IPS-NIHi7 (cell line): ENCODE data around the gene ZNF317.
A peak's percentile ranks its signal among the peaks of the same experiment; 100 is the strongest.

ENCODE experiments used
- DNase-seq: peaks from one replicate; pipeline ENCODE4 v3.0.0; 2012; ENCODE audit warnings: mixed read lengths; ENCODE audit errors: extremely low spot score

Gene ZNF317

DNA sequence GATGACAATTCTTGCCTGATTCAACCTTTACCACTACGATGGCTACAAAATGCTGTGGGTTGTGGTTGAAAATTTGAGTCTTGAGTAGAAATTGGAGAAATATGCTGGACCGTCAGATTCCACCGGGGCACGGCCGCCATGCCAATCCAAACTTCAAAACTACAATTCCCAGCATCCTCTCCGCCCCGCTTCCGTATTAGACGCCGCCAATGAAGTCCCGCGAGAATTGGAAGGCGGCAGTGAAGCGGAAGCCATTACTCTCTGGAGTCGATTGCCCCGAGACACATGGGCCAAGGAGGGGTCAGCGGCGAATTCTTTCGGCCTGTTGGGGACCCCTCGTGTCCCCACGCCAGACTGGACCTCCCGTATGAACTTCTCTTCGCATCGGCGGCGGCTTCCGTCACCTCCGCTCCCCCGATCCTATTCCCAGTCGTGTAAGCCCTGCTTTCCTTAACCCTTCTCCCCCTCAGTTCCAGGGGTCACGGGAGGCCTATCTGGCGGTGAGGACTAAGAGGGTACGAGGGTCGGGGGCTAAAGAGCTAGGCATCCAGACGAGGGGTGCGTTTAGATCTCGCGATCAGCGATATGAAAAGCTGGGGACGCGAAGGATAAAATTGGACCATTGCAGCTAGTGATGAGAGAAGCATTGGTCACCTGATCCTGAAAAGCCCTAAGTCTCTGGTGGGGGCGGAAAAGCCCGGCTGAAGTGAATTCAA lies at the start of gene ZNF317:
Gene ZNF317, plus strand, starts transcription at position 239 of the 716 bp plus-strand sequence. CDS start 15,620 bp downstream, outside the sequence.
- DNase-seq = peak; percentile 91

- DNase-seq = no peak
These were observed 32.8 kb upstream of the ZNF317 start, which contains the start of gene OR7G2 for GRCh38 chr19:9107375-9107774. TSS of gene OR7G2 (minus strand) at chr19:9107475. CDS start at chr19:9103243, 4,232 bp downstream.

GRCh38 chr19:9109959-9110358 lies 30.2 kb upstream of the ZNF317 start:
- DNase-seq = no peak

DNA sequence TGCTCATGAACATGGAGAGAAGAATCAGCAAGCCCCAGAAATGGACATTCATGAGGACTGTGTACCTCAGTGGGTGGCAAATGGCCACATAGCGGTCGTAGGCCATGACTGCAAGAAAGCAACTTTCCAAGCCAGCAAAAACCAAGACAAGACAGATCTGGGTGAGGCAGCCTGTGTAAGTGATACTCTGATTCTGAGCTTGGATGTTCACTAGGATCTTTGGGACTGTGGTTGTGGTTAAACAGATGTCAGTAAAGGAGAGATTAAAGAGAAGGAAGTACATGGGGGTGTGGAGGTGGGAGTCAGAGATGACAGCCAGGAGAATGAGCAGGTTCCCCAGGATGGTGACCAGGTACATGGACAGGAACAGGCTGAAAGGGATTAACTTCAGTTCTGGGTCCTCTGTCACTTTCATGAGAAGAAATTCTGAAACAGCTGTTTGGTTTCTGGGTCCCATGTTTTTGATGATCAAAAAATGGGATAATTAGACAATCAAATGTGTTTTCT lies 24.8 kb upstream of the ZNF317 start, which contains the start of gene OR7G1:
Gene OR7G1, minus strand, starts transcription at position 457 of the 507 bp plus-strand sequence. Its CDS starts 0 bp downstream, at position 457.
- DNase-seq = no peak

GRCh38 chr19:9116547-9116946 lies 23.6 kb upstream of the ZNF317 start:
- no peak for DNase-seq

DNA sequence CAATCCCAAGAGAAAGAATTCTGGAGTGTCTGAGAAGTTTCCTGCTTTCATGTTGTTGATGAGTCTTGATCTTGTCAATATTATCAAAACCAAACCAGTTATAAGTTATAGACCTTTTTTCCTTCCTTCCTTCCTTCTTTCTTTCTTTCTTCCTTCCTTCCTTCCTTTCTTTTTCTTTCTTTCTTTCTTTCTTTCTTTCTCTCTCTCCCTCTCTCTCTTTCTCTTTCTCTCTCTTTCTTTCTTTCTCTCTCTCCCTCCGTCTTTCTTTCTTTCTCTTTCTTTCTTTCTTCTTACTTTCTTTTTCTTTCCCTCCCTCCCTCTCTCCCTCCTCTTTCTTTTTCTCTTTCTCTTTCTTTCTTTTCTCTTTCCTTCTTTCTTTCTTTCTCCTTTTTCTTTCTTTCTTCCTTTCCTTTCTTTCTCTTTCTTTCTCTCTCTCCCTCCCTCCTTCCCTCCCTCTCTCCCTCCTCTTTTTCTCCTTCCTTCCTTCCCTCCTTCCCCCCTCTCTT lies 13.2 kb upstream of the ZNF317 start, which contains the start of gene OR7G3:
Gene OR7G3, minus strand, starts transcription at position 51 of the 506 bp plus-strand sequence. Its CDS starts 0 bp downstream, at position 51.
- no peak for DNase-seq

DNA sequence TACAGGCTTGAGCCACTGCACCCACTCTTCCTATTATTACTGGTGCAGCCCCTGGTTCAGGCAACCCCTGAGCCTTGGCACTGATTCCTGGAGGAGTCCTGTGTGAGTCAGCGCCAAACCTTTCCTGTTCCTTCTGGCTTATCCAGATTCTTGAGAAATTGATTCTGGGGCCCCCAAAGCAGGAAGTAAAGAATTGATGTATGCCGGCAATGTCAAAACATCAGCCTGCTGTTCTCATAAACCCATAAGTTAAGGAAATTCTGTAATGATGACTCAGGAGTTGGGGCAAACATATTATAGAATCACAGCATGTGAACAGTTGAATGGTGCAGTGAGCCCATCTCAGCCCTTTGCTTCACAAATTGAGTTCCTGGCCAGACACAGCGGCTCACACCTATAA lies 12.0 kb upstream of the ZNF317 start:
- DNase-seq = no peak

GRCh38 chr19:9130965-9131364 lies 9.2 kb upstream of the ZNF317 start:
- no peak for DNase-seq

DNA sequence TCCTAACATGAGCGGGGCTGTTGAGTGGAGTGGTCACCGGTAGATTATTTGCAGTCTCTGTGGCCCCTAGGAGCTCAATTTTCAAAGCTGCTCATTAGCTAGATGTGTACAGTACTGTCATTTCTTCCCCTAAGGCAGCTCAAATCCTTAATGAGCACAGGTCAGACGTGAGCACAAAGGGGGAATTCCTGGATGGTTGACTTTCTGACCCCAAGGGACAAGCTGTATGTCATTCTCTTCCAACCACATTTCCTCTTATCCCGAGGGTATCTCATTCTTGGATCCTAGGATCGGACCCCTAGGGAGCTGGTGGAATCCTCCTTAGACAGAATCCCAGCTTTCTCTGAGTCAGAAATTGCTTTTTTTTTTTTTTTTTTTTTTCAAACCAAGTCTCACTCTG lies 7.8 kb upstream of the ZNF317 start:
- DNase-seq = no peak

- DNase-seq = no peak
These were observed 513 bp upstream of the ZNF317 start for GRCh38 chr19:9139609-9140158.

DNA sequence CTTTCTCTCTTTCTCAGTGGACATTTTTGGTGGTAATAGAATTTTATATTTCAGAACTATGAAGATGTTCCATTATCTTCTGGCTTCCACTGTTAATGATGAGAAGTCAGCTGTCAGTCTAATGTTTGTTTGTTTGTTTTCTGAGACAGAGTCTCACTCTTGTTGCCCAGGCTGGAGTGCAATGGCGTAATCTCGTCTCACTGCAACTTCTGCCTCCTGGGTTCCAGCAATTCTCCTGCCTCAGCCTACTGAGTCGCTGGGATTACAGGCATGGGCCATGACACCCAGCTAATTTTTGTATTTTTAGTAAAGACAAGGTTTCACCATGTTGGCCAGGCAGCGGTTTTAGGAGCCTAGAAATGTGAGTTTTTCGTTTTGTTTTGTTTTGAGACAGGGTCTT lies 4.7 kb downstream of the ZNF317 start:
- no peak for DNase-seq

DNA sequence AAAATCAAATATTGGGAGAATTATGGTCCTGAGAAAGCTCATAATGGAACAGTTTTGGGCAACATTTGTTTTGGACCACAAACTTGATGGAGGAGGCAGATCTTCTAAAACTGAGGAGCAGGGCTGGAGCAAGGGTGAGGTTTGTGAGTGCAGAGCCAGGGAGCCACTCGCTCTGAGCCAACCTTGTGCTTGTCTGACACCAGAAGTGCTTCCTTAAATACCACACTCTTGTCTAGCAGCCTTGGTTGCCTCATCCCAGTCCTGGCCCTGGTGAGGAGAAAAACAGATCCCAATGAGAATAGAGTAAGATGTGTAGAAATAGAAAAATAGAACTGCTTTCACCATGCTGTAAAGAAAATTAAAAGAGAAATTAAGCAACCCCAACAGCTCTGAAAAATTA lies 6.7 kb downstream of the ZNF317 start:
- no peak for DNase-seq

- DNase-seq = no peak
These were observed 8.5 kb downstream of the ZNF317 start for GRCh38 chr19:9148697-9149096.

DNA sequence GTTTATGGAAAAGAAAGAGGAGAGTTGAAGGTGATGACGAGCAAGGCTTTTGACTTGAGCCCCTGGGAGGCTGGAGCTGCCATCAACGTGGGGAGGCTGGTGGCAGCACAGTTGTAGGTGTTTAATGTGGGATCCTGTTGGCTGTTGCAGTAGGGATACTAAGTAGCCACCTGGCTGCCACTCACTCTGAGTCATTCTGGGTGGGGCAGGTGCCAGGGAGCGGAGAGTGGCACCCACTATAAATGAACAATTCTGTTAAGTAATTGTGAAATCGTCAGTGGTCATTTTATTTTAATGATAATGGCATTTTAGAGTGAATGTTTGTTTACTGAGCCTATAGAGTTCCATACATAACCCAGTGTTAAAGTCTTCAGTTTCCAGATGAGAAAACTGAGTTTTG lies 9.8 kb downstream of the ZNF317 start:
- no peak for DNase-seq

- no peak for DNase-seq
These were observed 10.5 kb downstream of the ZNF317 start for GRCh38 chr19:9150650-9151049.

DNA sequence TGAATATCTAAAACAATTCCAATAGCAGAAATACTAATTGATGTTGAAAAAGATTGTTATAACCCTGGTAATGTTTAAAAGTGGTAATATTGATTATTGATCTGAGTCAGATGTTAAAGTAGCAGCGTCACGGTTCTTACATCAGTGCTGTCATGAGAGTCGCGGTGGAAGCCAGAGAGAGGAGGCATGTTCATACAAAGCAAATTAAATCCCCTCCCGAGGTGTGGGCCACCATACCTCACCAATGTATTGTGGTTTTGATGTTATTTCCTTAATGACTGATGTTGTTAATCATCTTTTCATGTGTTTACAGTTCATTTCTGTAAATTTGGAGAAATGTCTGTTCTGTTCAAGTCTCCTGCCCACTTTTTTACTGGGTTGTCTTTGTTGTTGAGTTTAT lies 11.2 kb downstream of the ZNF317 start:
- no peak for DNase-seq

DNA sequence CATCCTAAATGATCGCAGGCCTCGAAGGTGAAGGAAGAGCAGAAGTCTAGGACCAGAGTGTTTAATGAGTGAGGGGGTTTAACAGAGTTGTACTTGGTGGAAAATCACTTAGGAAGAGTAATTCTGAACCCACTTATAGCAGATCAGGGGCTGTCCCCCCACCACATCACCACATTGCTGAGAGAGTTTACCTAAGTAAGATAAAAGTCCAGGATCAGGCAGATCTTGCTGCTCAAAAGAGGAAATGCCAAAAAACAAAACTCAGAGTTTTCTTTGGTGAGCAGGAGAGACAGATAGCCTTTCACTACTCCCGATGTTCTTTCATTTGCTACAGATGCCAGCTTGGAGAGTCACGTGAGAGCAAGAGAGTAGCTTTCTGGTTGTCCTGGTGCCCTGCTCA lies 15.4 kb downstream of the ZNF317 start:
- no peak for DNase-seq

DNA sequence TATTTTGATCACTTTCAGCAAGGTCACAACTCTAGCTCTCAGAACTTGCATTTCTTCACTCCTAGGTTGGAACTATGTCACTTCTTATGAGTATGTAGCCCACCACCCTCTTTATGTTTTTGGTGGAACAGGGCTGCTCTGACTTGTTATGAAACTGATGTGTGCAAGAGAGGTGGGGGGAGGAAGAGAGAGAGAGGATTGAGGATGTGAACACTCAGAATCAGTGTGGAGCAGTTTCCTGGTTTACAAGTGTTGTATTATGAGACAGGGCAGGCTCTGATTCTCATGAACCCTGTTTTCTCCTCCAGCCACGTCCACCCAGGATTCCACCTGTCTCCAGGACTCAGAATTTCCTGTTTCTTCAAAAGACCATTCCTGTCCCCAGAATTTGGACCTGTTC lies 16.1 kb downstream of the ZNF317 start:
- DNase-seq = no peak

GRCh38 chr19:9159891-9160290 lies 19.7 kb downstream of the ZNF317 start:
- DNase-seq = no peak

- DNase-seq = no peak
These were observed 21.2 kb downstream of the ZNF317 start for GRCh38 chr19:9161427-9161826.

DNA sequence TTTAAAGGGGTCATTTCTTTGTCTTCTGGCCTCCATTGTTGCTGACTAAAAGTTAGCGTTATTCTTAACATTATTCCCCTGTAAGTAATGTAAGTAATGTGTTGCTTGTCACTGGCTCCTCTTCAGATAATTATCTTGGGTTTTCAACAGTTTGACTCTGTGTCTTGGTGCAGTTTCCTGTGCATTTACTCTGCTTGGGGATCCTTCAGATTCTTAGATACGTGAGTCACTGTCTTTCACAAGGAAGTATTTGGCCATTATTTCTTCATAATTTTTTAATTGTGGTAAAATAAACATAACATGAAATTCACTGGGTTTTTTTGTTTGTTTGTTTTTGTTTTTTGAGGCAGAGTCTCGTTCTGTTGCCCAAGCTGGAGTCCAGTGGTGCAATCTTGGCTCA lies 25.1 kb downstream of the ZNF317 start:
- DNase-seq = no peak

DNA sequence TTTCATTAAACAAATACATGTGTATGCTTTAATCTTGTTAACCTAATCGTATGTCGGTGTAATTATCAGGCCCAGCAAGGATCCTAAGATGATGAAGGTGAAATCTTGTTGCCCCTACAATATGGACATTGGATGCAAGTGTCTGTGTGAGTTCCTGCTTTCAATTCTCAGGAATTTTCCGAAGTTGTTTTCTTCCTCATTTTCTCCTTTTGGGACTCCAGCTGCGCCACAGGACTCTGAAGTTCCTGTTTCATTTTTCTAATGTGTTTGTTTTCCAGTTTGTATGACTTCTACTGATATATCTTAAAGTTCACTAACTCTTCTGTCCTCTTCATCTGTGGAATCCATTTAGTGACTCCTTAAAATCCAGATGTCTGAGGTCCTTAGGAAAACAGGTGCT lies 26.6 kb downstream of the ZNF317 start:
- no peak for DNase-seq
